Ectodermal cell (in vitro differentiated cells): ENCODE measurements around the gene GPC6.

Experiments used
- H3K27ac ChIP-seq: 2 replicates; pipeline ENCODE4 v1.7.0; 2013; ENCODE audit warnings: mild to moderate bottlenecking, low read depth, low read length; ENCODE audit not compliant: insufficient read depth, poor library complexity, severe bottlenecking
- H3K27me3 ChIP-seq: 2 replicates; pipeline ENCODE4 v1.7.0; 2013; ENCODE audit warnings: mild to moderate bottlenecking, low read length; ENCODE audit not compliant: insufficient read depth, control insufficient read depth, poor library complexity, severe bottlenecking
- H3K36me3 ChIP-seq: one replicate; pipeline ENCODE4 v1.7.0; 2013; ENCODE audit warnings: low read length; ENCODE audit not compliant: control insufficient read depth, insufficient read depth
- H3K4me1 ChIP-seq: one replicate; pipeline ENCODE4 v1.7.0; 2013; ENCODE audit warnings: low read length; ENCODE audit not compliant: control insufficient read depth, insufficient read depth
- H3K4me3 ChIP-seq: 2 replicates; pipeline ENCODE4 v1.7.0; 2013; ENCODE audit warnings: low read depth, low read length, control low read depth; ENCODE audit not compliant: insufficient read depth
- H3K9me3 ChIP-seq: 2 replicates; pipeline ENCODE4 v1.7.0; 2013; ENCODE audit warnings: mild to moderate bottlenecking, low read length, moderate library complexity; ENCODE audit not compliant: control insufficient read depth
- WGBS, 2 experiments: methylation state at CpG; one replicate each; pipeline ENCODE4 v1.1.7; 2013; ENCODE audit warnings: missing lambda C conversion rate in 2 of 2; 5-methylcytosine and 5-hydroxymethylcytosine counted together

GPC6 gene

DNA sequence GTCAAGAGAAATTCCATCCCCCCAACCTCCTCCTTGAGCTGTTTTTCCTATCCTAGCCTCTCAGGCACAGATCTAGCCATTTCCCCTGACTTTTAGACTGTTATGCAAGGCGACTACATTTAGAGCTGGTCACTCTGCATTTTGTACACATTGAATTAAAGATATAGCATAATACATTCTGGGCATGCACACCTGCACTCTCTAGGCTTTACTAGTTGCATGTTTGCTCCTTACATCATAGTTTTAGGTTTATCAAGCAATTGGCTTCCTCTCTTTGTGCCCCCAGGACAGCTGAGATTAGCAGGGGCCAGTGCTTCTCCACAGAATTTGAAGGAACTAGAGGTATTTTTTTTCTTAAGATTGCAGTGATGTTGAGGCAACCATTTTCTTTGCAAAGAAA is 19.5 kb downstream of the GPC6 start:
- no peaks in the 10 kb centered on the region for H3K27me3 ChIP-seq
- no peaks in the 10 kb centered on the region for H3K36me3 ChIP-seq
- H3K4me3 ChIP-seq = no peak overlapping the region
- H3K27ac ChIP-seq = no peak overlapping the region
- WGBS, 2 experiments = 88 to 90% methylated on average over 1 of the region's 1 CpG
- peaks cover 19% of the 10 kb centered on the region for H3K4me1 ChIP-seq
- no peaks in the 10 kb centered on the region for H3K9me3 ChIP-seq

GRCh38 chr13:93248627-93249047 is 22.0 kb downstream of the GPC6 start:
- H3K27me3 ChIP-seq = no peaks in the 10 kb centered on the region

DNA sequence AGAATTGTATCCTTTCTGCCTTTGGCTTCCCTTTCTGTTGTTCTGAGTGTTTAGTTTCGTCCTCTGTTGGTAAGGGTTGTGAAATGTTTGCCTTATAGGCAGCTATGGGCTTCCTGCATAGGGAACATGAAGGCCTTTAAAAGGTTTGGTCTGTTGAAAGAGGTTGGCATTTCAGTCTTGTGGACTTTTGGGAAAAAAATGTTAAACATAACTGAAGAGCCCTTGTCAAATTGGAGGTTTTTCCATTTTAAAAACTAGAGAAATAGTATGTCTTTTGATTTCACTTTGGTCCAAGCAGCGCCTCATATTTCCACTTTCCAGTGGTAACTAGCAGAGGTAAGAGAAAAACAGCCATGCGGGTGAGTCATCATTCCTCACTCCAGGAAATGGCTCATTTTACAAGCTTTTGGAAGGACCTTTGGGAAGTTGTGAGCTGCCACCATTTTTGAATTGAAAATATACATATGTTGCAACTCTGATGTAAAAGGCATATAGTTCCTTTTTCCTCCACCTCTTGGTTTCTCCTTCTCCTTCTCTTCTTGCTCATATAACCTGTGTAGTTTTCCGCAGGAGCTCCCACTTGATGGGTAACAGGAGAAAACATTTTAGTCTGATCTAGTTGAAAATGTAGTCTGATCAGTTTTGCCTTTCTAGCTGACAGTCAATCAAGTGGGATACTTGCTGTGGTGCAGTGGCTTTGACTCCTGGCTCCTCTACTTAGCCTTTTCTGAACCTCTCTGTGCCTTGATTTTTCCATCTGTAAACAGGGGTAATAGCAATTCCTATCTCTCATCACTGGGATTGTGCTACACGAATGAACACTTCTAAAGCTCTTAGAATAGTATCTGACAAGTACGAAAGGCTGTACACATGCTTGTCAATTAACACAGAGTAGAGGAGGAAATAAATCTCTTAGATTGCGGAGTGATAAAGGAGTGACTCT is 23.0 kb downstream of the GPC6 start:
- no peak overlapping the region for H3K4me3 ChIP-seq
- peaks cover 7% of the 10 kb centered on the region for H3K4me1 ChIP-seq
- H3K9me3 ChIP-seq = no peaks in the 10 kb centered on the region
- no peaks in the 10 kb centered on the region for H3K27me3 ChIP-seq
- 93 to 95% methylated on average over 7 of the region's 7 CpGs for WGBS, 2 experiments
- H3K36me3 ChIP-seq = no peaks in the 10 kb centered on the region
- no peak overlapping the region for H3K27ac ChIP-seq

More at GRCh38 chr13:93248627-93249047, 22.0 kb downstream of the GPC6 start:
- H3K36me3 ChIP-seq = no peaks in the 10 kb centered on the region
- whole genome bisulfite sequencing, 2 experiments = 56 to 57% methylated on average over 8 of the region's 8 CpGs
- no peak overlapping the region for H3K27ac ChIP-seq
- H3K4me3 ChIP-seq = no peak overlapping the region
- no peaks in the 10 kb centered on the region for H3K9me3 ChIP-seq
- H3K4me1 ChIP-seq = peaks cover 17% of the 10 kb centered on the region

- no peaks in the 10 kb centered on the region for H3K4me1 ChIP-seq
- no peaks in the 10 kb centered on the region for H3K36me3 ChIP-seq
- H3K9me3 ChIP-seq = no peaks in the 10 kb centered on the region
- no peaks in the 10 kb centered on the region for H3K27me3 ChIP-seq
- no peak overlapping the region for H3K4me3 ChIP-seq
- 80 to 91% methylated on average over 3 of the region's 4 CpGs for whole genome bisulfite sequencing, 2 experiments
- H3K27ac ChIP-seq = no peak overlapping the region
Measured at GRCh38 chr13:93254775-93255174, 28.2 kb downstream of the GPC6 start.

GRCh38 chr13:93256998-93257397 is 30.4 kb downstream of the GPC6 start:
- Histone ChIP-seq H3K4me3 (no peak overlapping the region), H3K36me3 (no peaks in the 10 kb centered on the region), H3K27ac (no peak overlapping the region), H3K4me1 (no peaks in the 10 kb centered on the region), H3K9me3 (no peaks in the 10 kb centered on the region), H3K27me3 (no peaks in the 10 kb centered on the region)
- WGBS, 2 experiments = 89 to 98% methylated on average over 2 of the region's 2 CpGs

DNA sequence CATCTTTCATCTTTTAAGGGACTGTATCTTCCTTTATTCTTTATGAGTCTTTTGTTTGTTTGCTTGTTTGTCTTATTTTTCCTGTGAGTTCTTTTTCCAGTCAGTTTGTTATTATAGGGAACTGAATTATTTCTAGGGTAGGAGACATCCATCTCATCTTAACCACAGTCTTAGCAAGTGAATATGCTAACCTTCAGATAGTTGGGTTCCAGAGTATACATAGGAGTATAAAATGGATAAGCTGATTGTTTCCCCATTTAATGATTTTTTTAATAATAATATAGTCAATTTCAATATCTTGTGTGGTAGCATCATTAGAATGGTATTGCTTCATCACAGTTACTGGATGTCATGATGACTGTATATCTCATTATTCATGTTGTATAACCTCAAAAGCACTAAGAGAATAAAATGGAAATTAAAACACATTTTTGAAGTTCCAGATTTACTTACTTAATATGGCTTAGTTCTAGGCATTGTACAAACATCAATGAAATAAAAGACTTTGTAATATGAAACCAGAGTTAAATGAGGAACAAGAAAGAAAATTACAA is 33.0 kb downstream of the GPC6 start:
- Histone ChIP-seq H3K27me3 (no peaks in the 10 kb centered on the region), H3K9me3 (no peaks in the 10 kb centered on the region), H3K4me1 (no peaks in the 10 kb centered on the region), H3K27ac (no peak overlapping the region), H3K36me3 (no peaks in the 10 kb centered on the region), H3K4me3 (no peak overlapping the region)

DNA sequence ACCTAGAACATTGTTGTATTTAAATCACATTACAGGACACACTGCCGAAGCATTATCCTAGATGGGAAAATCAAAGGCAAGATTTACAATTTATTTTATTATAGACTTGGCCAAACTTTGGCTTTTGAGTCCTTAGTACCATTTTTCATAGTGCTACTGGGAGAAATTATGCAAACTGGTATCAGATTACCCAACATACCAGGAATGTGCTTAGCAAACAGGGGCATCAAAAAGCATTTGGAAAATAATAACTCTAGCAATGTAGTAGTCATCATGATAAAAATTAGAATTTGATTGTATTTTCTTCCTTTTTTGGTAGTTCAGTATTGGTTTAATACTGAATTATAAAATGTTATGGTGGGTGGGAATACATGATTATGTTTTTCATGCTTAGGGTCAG is 34.0 kb downstream of the GPC6 start:
- no peak overlapping the region for H3K27ac ChIP-seq

DNA sequence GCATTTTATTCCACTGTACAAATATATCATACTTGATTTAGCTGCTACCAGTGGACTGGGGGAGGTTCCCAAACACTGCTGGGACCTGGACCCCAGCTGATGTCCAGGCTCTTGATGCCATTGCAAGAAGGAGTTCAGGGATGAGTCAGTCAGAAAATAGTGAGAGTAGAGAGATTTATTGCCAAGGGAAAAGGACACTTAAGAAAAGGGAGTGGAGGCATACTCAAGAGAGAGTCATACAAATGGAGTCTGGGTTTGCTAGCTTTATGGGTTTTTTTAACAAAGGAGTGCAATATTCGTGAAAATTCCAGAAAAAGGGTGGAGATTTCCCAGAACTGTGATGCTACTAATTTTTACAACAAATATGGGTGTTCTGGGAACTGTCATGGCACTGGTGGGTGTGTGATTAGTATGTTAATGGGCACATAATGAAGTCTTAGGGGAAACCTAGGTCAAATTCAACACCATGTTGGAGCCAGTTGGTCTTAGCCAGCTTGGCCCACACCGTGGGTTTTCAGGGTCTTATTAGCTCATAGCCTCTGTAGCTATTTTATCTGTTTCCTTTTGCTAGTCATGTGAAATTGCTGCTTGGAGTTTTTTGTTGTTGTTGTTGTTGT is 36.2 kb downstream of the GPC6 start:
- no peak overlapping the region for H3K27ac ChIP-seq
- H3K36me3 ChIP-seq = no peaks in the 10 kb centered on the region
- no peak overlapping the region for H3K4me3 ChIP-seq
- WGBS, 2 experiments = 92 to 97% methylated on average over 2 of the region's 2 CpGs
- no peaks in the 10 kb centered on the region for H3K4me1 ChIP-seq
- H3K27me3 ChIP-seq = no peaks in the 10 kb centered on the region
- no peaks in the 10 kb centered on the region for H3K9me3 ChIP-seq

More for the DNA sequence above, 34.0 kb downstream of the GPC6 start:
- Histone ChIP-seq H3K36me3 (no peaks in the 10 kb centered on the region), H3K9me3 (no peaks in the 10 kb centered on the region), H3K4me3 (no peak overlapping the region), H3K4me1 (no peaks in the 10 kb centered on the region), H3K27me3 (no peaks in the 10 kb centered on the region)
- 100% methylated on average over 1 of the region's 1 CpG; no CpG with 5 or more reads in 1 of the 2 experiments for WGBS, 2 experiments

- WGBS, 2 experiments = 100% methylated on average over 1 of the region's 2 CpGs
- no peak overlapping the region for H3K27ac ChIP-seq
- H3K9me3 ChIP-seq = no peaks in the 10 kb centered on the region
- no peaks in the 10 kb centered on the region for H3K4me1 ChIP-seq
- H3K4me3 ChIP-seq = no peak overlapping the region
- H3K27me3 ChIP-seq = no peaks in the 10 kb centered on the region
- no peaks in the 10 kb centered on the region for H3K36me3 ChIP-seq
Measured at GRCh38 chr13:93264876-93265275, 38.3 kb downstream of the GPC6 start.

- Histone ChIP-seq H3K4me1 (peaks cover 2% of the 10 kb centered on the region), H3K27ac (no peak overlapping the region), H3K36me3 (no peaks in the 10 kb centered on the region), H3K27me3 (no peaks in the 10 kb centered on the region), H3K4me3 (no peak overlapping the region), H3K9me3 (no peaks in the 10 kb centered on the region)
- 91 to 96% methylated on average over 4 to 5 of the region's 5 CpGs for WGBS, 2 experiments
Measured at GRCh38 chr13:93265800-93266199, 39.2 kb downstream of the GPC6 start.
